MCF 10A (cell line): ENCODE results near the gene DEXI. TPM values are rescaled to one million over a fixed set of nuclear protein-coding genes. Genes with fewer than 3 reads are reported as not detected.
"Not testable (repeated sequence)": the region's sequence is repeated elsewhere in the genome, so short reads cannot be mapped to it uniquely, and the experiment has no call there.

ENCODE experiments used
- BruUV-seq: library from RNA; stranded (reverse); fragments of 400-500 nt; replicated peaks from 2 replicates; lab custom pipeline; 2021; lab: Mats Ljungman, UMichigan
- CTCF ChIA-PET: fragments of 300-600 bp; sonication (Branson Sonifier 250); formaldehyde crosslinking; extraction: SDS; loops from one replicate; lab custom pipeline; 2021; ENCODE audit warnings: antibody characterized with exemption, inconsistent platforms; lab: Yijun Ruan, JAX
- POLR2A ChIA-PET: fragments of 300-600, 350-650 bp; sonication (Branson Sonifier 250); formaldehyde crosslinking; extraction: SDS; loops from one replicate; lab custom pipeline; 2020; ENCODE audit warnings: antibody characterized with exemption, inconsistent platforms; lab: Yijun Ruan, JAX
- DNase-seq: peaks from one replicate; pipeline ENCODE4 v3.0.0-alpha.2; 2018; ENCODE audit not compliant: unreplicated experiment
- H3K27ac Mint-ChIP-seq: one replicate; pipeline ENCODE4 v1.8.0; 2022; ENCODE audit warnings: mild to moderate bottlenecking, low read depth, mixed read lengths; ENCODE audit not compliant: unreplicated experiment
- H3K27me3 Mint-ChIP-seq: one replicate; pipeline ENCODE4 v1.8.0; 2022; ENCODE audit warnings: mixed read lengths; ENCODE audit not compliant: insufficient read depth, unreplicated experiment
- H3K36me3 Mint-ChIP-seq: one replicate; pipeline ENCODE4 v1.8.0; 2022; ENCODE audit warnings: mild to moderate bottlenecking, moderate library complexity, mixed read lengths; ENCODE audit not compliant: insufficient read depth, unreplicated experiment
- H3K4me1 Mint-ChIP-seq: one replicate; pipeline ENCODE4 v1.8.0; 2022; ENCODE audit warnings: mixed read lengths; ENCODE audit not compliant: insufficient read depth, unreplicated experiment
- H3K4me3 Mint-ChIP-seq: one replicate; pipeline ENCODE4 v1.8.0; 2022; ENCODE audit warnings: mild to moderate bottlenecking, moderate library complexity, mixed read lengths; ENCODE audit not compliant: unreplicated experiment
- H3K9me3 Mint-ChIP-seq: one replicate; pipeline ENCODE4 v1.8.0; 2022; ENCODE audit warnings: mixed read lengths; ENCODE audit not compliant: unreplicated experiment
- intact Hi-C: fragments of 100-400 bp; cut with micrococcal nuclease; formaldehyde crosslinking; loops from 2 replicates; pipeline ENCODE4 v1.14.1; 2022
- total RNA-seq: library from RNA; stranded (reverse); gene quantifications from 2 replicates; pipeline ENCODE4 v1.2.3, GENCODE V29; 2022
- TF ChIP-seq, protein P1 (sequence below): fragments of 200-600 bp; IDR thresholded peaks from one replicate; pipeline ENCODE4 v1.8.0; 2022; ENCODE audit warnings: antibody characterized with exemption, mild to moderate bottlenecking; ENCODE audit not compliant: unreplicated experiment

The DEXI gene
- total RNA-seq, 1 experiment from 2014 or later, result 24.1 TPM

DNA sequence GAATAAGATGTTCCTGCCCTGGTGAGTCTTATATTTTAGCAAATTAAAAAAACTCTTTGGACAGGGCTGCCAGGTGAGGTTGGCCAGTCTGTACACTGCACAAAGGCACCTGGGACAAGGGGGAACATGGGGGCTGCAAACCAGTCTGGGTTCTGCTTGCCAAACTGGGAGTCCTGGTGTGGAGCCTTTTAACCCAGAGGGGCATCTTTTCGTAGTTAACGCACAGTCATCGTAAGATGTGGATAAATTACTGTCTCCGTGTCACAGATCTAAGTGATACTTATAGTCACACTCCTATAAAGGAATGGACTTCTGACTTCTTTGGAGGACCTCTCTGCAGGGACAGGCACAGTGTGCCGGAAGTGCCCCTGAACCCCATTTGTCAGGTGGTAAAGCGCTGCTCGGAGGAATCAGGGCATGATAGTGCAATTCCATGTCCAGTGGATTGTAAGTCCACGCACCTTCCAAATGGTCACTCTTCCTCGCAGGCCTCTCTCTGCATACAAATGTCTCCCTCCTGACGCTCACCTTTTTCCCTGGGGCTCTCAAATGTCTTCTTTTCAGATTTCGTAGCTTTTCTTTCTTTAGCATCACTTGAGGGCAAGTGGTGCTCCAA is 14.7 kb downstream of the DEXI start:
- Mint-ChIP-seq H3K9me3 (no peaks in the 10 kb centered on the region), H3K4me1 (no peaks in the 10 kb centered on the region), H3K27ac (no peak overlapping the region), H3K4me3 (no peak overlapping the region), H3K27me3 (no peaks in the 10 kb centered on the region), H3K36me3 (peaks cover 44% of the 10 kb centered on the region)
- ChIA-PET CTCF (interaction anchor here (0.7 to 2.4 kb wide), 4 partner anchors 9 to 190 kb away, joined by 3 to 11 read pairs (median 6); no protein-coding TSS in a partner anchor), POLR2A (interaction anchor here (0.8 kb wide), 1 partner anchor 15 kb away, joined by 3 read pairs; the partner anchor contains the start of gene DEXI)
- intact Hi-C loops, result no loop called here
- no peak for DNase-seq
- TF ChIP-seq, protein P1, sequence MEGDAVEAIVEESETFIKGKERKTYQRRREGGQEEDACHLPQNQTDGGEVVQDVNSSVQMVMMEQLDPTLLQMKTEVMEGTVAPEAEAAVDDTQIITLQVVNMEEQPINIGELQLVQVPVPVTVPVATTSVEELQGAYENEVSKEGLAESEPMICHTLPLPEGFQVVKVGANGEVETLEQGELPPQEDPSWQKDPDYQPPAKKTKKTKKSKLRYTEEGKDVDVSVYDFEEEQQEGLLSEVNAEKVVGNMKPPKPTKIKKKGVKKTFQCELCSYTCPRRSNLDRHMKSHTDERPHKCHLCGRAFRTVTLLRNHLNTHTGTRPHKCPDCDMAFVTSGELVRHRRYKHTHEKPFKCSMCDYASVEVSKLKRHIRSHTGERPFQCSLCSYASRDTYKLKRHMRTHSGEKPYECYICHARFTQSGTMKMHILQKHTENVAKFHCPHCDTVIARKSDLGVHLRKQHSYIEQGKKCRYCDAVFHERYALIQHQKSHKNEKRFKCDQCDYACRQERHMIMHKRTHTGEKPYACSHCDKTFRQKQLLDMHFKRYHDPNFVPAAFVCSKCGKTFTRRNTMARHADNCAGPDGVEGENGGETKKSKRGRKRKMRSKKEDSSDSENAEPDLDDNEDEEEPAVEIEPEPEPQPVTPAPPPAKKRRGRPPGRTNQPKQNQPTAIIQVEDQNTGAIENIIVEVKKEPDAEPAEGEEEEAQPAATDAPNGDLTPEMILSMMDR, result no peak
- no TSS peak for BruUV-seq

DNA sequence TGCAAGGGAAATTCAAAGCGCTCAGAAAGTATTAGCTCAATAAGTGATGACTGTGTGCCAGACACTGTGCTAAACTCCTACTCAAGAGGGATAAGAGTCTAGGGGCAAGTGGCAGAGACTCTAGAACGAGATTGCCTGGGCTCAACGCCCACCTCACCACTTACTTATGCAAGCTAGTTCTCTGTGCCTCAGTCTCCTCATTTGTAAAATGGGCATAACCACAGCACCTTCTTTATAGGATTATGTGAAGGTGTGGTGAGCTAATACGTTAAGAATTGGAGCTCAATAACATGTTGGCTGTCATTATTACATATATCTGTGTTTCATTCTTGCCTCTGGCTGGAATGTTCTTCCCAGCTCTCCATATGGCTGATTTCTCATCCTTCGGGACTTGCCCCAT is 15.4 kb downstream of the DEXI start:
- intact Hi-C loops, result no loop called here
- DNase-seq, result no peak
- H3K27me3 Mint-ChIP-seq, result no peaks in the 10 kb centered on the region
- BruUV-seq, result no TSS peak
- TF ChIP-seq, protein P1, result no peak
- H3K9me3 Mint-ChIP-seq, result no peaks in the 10 kb centered on the region
- no peak overlapping the region for H3K4me3 Mint-ChIP-seq
- peaks cover 38% of the 10 kb centered on the region for H3K36me3 Mint-ChIP-seq
- CTCF ChIA-PET, result interaction anchor here (0.7 to 2.4 kb wide), 3 partner anchors 37 to 190 kb away, joined by 3 to 11 read pairs (median 3); no protein-coding TSS in a partner anchor
- H3K4me1 Mint-ChIP-seq, result no peaks in the 10 kb centered on the region
- POLR2A ChIA-PET, result interaction anchor here (0.6 to 0.8 kb wide), 2 partner anchors 15 to 287 kb away, joined by 3 to 4 read pairs; partner anchors contain the start of gene DEXI
- H3K27ac Mint-ChIP-seq, result no peak overlapping the region

DNA sequence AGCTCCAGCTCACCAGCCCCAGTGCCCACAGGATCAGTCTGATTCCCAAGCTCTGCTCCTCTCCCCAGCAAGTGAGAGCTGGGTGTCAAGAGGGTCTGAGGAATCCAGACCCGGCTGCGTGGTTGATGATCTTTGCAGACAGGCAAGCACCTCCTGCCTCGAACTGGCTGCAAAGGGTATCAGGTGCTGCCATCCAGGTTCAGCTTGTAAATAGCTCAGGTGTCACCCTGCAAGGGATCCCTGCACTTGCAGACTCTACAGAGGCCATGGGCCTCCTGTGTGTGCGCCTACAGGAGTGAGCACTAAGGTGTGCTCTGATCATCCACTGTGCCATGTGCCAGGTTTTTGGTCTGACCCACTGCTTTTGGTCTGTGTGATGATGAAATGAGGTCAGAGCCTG is 16.2 kb downstream of the DEXI start:
- no TSS peak for BruUV-seq
- intact Hi-C loops, result no loop called here
- Mint-ChIP-seq H3K4me1 (no peaks in the 10 kb centered on the region), H3K27me3 (no peaks in the 10 kb centered on the region), H3K9me3 (no peaks in the 10 kb centered on the region), H3K4me3 (no peak overlapping the region), H3K36me3 (peaks cover 31% of the 10 kb centered on the region), H3K27ac (no peak overlapping the region)
- DNase-seq, result no peak
- TF ChIP-seq, protein P1, result no peak
- ChIA-PET POLR2A (interaction anchor here (1.0 kb wide), 1 partner anchor 182 kb away, joined by 3 read pairs; the partner anchor contains the start of gene NUBP1), CTCF (interaction anchor here (0.9 to 2.4 kb wide), 3 partner anchors 182 to 404 kb away, joined by 3 to 11 read pairs (median 5); no protein-coding TSS in a partner anchor)

DNA sequence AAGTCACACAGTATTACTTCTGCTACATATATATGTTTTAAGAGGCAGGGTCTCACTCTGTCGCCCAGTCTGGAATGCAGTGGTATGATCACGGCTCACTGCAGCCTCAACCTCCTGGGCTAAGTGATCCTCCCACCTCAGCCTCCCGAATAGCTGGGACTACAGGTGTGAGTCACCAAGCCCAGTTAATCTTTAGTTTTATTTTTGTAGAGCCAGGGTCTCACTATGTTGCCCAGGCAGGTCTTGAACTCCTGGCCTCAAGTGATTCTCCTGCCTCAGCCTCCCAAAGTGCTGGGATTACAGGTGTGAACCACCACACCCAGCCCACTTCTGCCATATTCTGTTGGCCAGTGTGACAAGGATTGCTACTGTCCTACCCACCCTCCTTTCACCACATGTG is 17.0 kb downstream of the DEXI start:
- BruUV-seq, H3K4me1 Mint-ChIP-seq, H3K4me3 Mint-ChIP-seq, DNase-seq, H3K9me3 Mint-ChIP-seq, H3K27me3 Mint-ChIP-seq, intact Hi-C loops, H3K27ac Mint-ChIP-seq: not testable (repeated sequence)
- ChIA-PET POLR2A (interaction anchor here (1.0 kb wide), 1 partner anchor 181 kb away, joined by 3 read pairs; the partner anchor contains the start of gene NUBP1), CTCF (interaction anchor here (1.3 to 2.4 kb wide), 3 partner anchors 10 to 403 kb away, joined by 3 to 11 read pairs (median 5); no protein-coding TSS in a partner anchor)
- H3K36me3 Mint-ChIP-seq, result peaks cover 26% of the 10 kb centered on the region
